Skin of body (tissue), 2 donors: ENCODE measurements around the gene PARD6G. TPM values are rescaled to one million over a fixed set of nuclear protein-coding genes. Genes with fewer than 3 reads are reported as not detected.

Experiments
- DNase-seq: peaks from one replicate; lab custom pipeline; 2025; lab: John Stamatoyannopoulos, UW
- total RNA-seq: library from RNA; depleted of rRNA; stranded (reverse); fragments of >200 nt; gene quantifications from one replicate; pipeline ENCODE4 v1.2.3, GENCODE V29; 2014

Gene PARD6G
- total RNA-seq, 1 donor from 2014 or later = 12.5 TPM

GRCh38 chr18:80147418-80148325 is 99.6 kb downstream of the PARD6G start:
- peak; percentile 71 for DNase-seq

GRCh38 chr18:80147037-80147417 is 100.3 kb downstream of the PARD6G start:
- DNase-seq = no peak

- DNase-seq = no peak
These were observed 102.0 kb downstream of the PARD6G start for GRCh38 chr18:80145196-80145804.

- DNase-seq = no peak
These were observed 103.4 kb downstream of the PARD6G start for GRCh38 chr18:80143881-80144280.

- no peak for DNase-seq
These were observed 106.8 kb downstream of the PARD6G start for GRCh38 chr18:80140455-80140985.

- no peak for DNase-seq
These were observed 109.3 kb downstream of the PARD6G start for GRCh38 chr18:80137976-80138375.

GRCh38 chr18:80137137-80137536 is 110.2 kb downstream of the PARD6G start:
- DNase-seq = no peak

- no peak for DNase-seq
These were observed 110.6 kb downstream of the PARD6G start for GRCh38 chr18:80136679-80137078.

- DNase-seq = no peak
These were observed 112.2 kb downstream of the PARD6G start for GRCh38 chr18:80135136-80135535.

GRCh38 chr18:80133124-80133523 is 114.2 kb downstream of the PARD6G start:
- DNase-seq = no peak

- DNase-seq = no peak
These were observed 115.0 kb downstream of the PARD6G start for GRCh38 chr18:80132180-80132812.

GRCh38 chr18:80130555-80130954 is 116.8 kb downstream of the PARD6G start:
- DNase-seq = no peak

GRCh38 chr18:80129672-80130367 is 117.5 kb downstream of the PARD6G start:
- no peak for DNase-seq

- DNase-seq = no peak
These were observed 119.7 kb downstream of the PARD6G start for GRCh38 chr18:80127635-80128034.

- no peak for DNase-seq
These were observed 120.5 kb downstream of the PARD6G start for GRCh38 chr18:80126797-80127196.

GRCh38 chr18:80124131-80124530 is 123.2 kb downstream of the PARD6G start:
- DNase-seq = no peak

- DNase-seq = no peak
These were observed 126.4 kb downstream of the PARD6G start for GRCh38 chr18:80120932-80121331.

GRCh38 chr18:80119111-80119510 is 128.2 kb downstream of the PARD6G start:
- DNase-seq = no peak

GRCh38 chr18:80115035-80115434 is 132.3 kb downstream of the PARD6G start:
- no peak for DNase-seq

- DNase-seq = no peak
These were observed 134.6 kb downstream of the PARD6G start for GRCh38 chr18:80112624-80113248.

GRCh38 chr18:80109676-80110078 is 137.6 kb downstream of the PARD6G start:
- no peak for DNase-seq
